ENCODE measurements around the gene RPS27L.

DNA sequence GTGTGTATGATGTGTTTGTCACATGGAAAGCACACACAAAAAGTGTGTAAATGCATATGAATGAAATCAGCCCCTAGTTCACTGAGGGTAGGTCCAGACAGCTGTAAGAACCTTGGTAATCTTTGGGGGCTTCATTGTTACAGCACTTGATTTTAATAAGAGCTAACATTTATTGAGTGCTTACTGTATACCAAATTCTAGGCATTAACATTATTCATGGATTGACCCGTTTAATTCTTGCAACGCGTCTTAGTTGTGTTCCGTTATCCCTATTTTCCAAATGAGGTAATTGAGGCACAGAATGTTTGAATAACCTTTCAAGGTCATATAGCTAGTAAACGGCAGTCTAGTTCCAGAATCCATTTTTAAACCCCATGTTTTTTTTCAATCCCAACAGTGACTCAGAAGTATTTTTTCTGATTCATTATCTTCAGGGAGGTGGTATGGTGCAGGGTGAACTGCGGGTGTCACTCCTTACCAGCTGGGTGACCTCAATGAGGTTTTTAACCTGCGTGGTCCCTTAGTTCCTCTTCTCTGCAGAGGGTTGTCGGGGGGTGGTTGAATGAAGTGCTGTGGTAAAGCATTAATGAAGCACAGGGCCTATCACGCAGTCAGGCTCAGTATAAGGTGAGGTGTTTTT is 46.3 kb upstream of the RPS27L start:
- TF ChIP-seq, protein P1, sequence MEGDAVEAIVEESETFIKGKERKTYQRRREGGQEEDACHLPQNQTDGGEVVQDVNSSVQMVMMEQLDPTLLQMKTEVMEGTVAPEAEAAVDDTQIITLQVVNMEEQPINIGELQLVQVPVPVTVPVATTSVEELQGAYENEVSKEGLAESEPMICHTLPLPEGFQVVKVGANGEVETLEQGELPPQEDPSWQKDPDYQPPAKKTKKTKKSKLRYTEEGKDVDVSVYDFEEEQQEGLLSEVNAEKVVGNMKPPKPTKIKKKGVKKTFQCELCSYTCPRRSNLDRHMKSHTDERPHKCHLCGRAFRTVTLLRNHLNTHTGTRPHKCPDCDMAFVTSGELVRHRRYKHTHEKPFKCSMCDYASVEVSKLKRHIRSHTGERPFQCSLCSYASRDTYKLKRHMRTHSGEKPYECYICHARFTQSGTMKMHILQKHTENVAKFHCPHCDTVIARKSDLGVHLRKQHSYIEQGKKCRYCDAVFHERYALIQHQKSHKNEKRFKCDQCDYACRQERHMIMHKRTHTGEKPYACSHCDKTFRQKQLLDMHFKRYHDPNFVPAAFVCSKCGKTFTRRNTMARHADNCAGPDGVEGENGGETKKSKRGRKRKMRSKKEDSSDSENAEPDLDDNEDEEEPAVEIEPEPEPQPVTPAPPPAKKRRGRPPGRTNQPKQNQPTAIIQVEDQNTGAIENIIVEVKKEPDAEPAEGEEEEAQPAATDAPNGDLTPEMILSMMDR (conservative IDR thresholded peaks at IDR 0.05) = no peak
- TF ChIP-seq EZH2 (IDR thresholded peaks at IDR 0.05; ENCODE audit: low read depth) = no peak
